Kidney glomerular epithelial cell (primary cell): ENCODE measurements around the gene CNPY1.

Source experiments
- DNase-seq: peaks from one replicate; lab custom pipeline; 2025; lab: John Stamatoyannopoulos, UW

The CNPY1 gene

GRCh38 chr7:155466814-155467733 lies 79.3 kb downstream of the CNPY1 start:
- no peak for DNase-seq

- no peak for DNase-seq
Measured at GRCh38 chr7:155466142-155466813, 80.1 kb downstream of the CNPY1 start.

- DNase-seq, result no peak
Measured at GRCh38 chr7:155465761-155466141, 80.6 kb downstream of the CNPY1 start.

- no peak for DNase-seq
Measured at GRCh38 chr7:155464948-155465739, 81.2 kb downstream of the CNPY1 start.

GRCh38 chr7:155464183-155464582 lies 82.2 kb downstream of the CNPY1 start:
- no peak for DNase-seq

- no peak for DNase-seq
Measured at GRCh38 chr7:155463114-155463811, 83.1 kb downstream of the CNPY1 start.

GRCh38 chr7:155462163-155462735 lies 84.1 kb downstream of the CNPY1 start:
- DNase-seq, result no peak

- no peak for DNase-seq
Measured at GRCh38 chr7:155461631-155462030, 84.7 kb downstream of the CNPY1 start.

GRCh38 chr7:155460926-155461613 lies 85.3 kb downstream of the CNPY1 start:
- DNase-seq, result no peak

- DNase-seq, result no peak
Measured at GRCh38 chr7:155459700-155460461, 86.5 kb downstream of the CNPY1 start.

- DNase-seq, result no peak
Measured at GRCh38 chr7:155458878-155459699, 87.3 kb downstream of the CNPY1 start.

- no peak for DNase-seq
Measured at GRCh38 chr7:155458111-155458877, 88.1 kb downstream of the CNPY1 start, which contains the start of gene EN2. Gene EN2 (plus strand): TSS chr7:155458129. CDS start chr7:155458378, 249 bp downstream.

GRCh38 chr7:155457544-155458110 lies 88.7 kb downstream of the CNPY1 start:
- no peak for DNase-seq

- no peak for DNase-seq
Measured at GRCh38 chr7:155456738-155457543, 89.4 kb downstream of the CNPY1 start.

- no peak for DNase-seq
Measured at GRCh38 chr7:155455776-155456737, 90.3 kb downstream of the CNPY1 start.

- no peak for DNase-seq
Measured at GRCh38 chr7:155455132-155455693, 91.1 kb downstream of the CNPY1 start.
